ENCODE measurements around the gene TAF11L11.
"Not testable (repeated sequence)": the region's sequence is repeated elsewhere in the genome, so short reads cannot be mapped to it uniquely, and the experiment has no call there.

TAF11L11 gene

GRCh38 chr5:17603880-17604279 is at the start of gene TAF11L11:
TSS of gene TAF11L11 (plus strand) at chr5:17604183.
- not testable (repeated sequence) for DNase-seq

GRCh38 chr5:17585658-17586057 is 18.3 kb upstream of the TAF11L11 start, which contains the start of gene TAF11L7:
TSS of gene TAF11L7 (minus strand) at chr5:17585758.
- not testable (repeated sequence) for DNase-seq

- DNase-seq = not testable (repeated sequence)
These were observed 13.1 kb upstream of the TAF11L11 start, which contains the start of gene TAF11L8 for GRCh38 chr5:17590860-17591259. TSS of gene TAF11L8 (minus strand) at chr5:17590960.

GRCh38 chr5:17594255-17594654 is 9.7 kb upstream of the TAF11L11 start, which contains the start of gene TAF11L9:
TSS of gene TAF11L9 (minus strand) at chr5:17594394.
- DNase-seq = not testable (repeated sequence)

- not testable (repeated sequence) for DNase-seq
These were observed 6.3 kb upstream of the TAF11L11 start, which contains the start of gene TAF11L10 for GRCh38 chr5:17597728-17598127. TSS of gene TAF11L10 (minus strand) at chr5:17597828.

GRCh38 chr5:17604951-17605350 is 968 bp downstream of the TAF11L11 start:
- no peak for DNase-seq

GRCh38 chr5:17607461-17607860 is 3.5 kb downstream of the TAF11L11 start:
- DNase-seq = not testable (repeated sequence)

- DNase-seq = not testable (repeated sequence)
These were observed 6.1 kb downstream of the TAF11L11 start, which contains the start of gene TAF11L12 for GRCh38 chr5:17610092-17610491. TSS of gene TAF11L12 (plus strand) at chr5:17610392.

- no peak for DNase-seq
These were observed 11.1 kb downstream of the TAF11L11 start for GRCh38 chr5:17614872-17615605.

GRCh38 chr5:17619354-17619753 is 15.4 kb downstream of the TAF11L11 start:
- DNase-seq = no peak

- DNase-seq = no peak
These were observed 16.6 kb downstream of the TAF11L11 start for GRCh38 chr5:17620627-17621026.

GRCh38 chr5:17625686-17626085 is 21.7 kb downstream of the TAF11L11 start:
- no peak for DNase-seq

- DNase-seq = not testable (repeated sequence)
These were observed 27.8 kb downstream of the TAF11L11 start, which contains the start of gene TAF11L13 for GRCh38 chr5:17631788-17632187. TSS of gene TAF11L13 (plus strand) at chr5:17632088.

GRCh38 chr5:17634160-17634559 is 30.2 kb downstream of the TAF11L11 start, which contains the start of gene TAF11L14:
TSS of gene TAF11L14 (plus strand) at chr5:17634460.
- no peak for DNase-seq

- DNase-seq = not testable (repeated sequence)
These were observed 45.2 kb downstream of the TAF11L11 start for GRCh38 chr5:17649232-17649631.

GRCh38 chr5:17655201-17655759 is 51.3 kb downstream of the TAF11L11 start:
- DNase-seq = not testable (repeated sequence)

Data from activated CD4-positive, alpha-beta T cell treated with anti-CD3 and anti-CD28 coated beads, Interleukin-2, amount 50 U/mL, for 16 hours (primary cell).